Daoy (cell line): ENCODE measurements around the gene CDPF1. TPM values are rescaled to one million over a fixed set of nuclear protein-coding genes. Genes with fewer than 3 reads are reported as not detected.
"Not testable (repeated sequence)": the region's sequence is repeated elsewhere in the genome, so short reads cannot be mapped to it uniquely, and the experiment has no call there.

Source experiments
- DNase-seq: peaks from one replicate; pipeline ENCODE4 v3.0.0-alpha.2; 2015; ENCODE audit warnings: low read depth
- total RNA-seq: library from RNA; depleted of rRNA; stranded (reverse); fragments of >200 nt; shearing (Covaris generic); gene quantifications from 2 replicates; pipeline ENCODE4 v1.2.3, GENCODE V29; 2014; rRNA removed

CDPF1 gene
- total RNA-seq, 1 experiment from 2014 or later: 14.3 TPM

DNA sequence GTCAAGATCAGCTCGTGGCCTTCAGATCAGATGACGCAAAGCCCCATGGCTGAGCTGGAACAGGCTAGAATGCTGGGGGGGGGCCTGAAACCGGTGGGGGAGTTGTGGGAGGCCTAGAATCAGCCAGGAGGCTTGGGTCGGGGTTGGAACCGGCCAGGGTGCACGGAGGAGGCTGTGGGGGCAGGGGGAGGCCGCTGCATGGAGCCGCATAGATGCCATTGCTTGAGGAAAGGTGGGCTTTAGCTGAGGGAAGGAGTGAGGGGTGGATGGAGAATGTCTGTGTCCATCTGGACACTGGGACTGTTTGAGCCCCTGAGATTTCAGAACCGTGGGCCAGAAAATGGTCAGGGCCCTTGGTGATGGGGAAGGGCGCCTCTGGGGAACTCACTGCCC lies 25.2 kb downstream of the CDPF1 start:
- DNase-seq: no peak

DNA sequence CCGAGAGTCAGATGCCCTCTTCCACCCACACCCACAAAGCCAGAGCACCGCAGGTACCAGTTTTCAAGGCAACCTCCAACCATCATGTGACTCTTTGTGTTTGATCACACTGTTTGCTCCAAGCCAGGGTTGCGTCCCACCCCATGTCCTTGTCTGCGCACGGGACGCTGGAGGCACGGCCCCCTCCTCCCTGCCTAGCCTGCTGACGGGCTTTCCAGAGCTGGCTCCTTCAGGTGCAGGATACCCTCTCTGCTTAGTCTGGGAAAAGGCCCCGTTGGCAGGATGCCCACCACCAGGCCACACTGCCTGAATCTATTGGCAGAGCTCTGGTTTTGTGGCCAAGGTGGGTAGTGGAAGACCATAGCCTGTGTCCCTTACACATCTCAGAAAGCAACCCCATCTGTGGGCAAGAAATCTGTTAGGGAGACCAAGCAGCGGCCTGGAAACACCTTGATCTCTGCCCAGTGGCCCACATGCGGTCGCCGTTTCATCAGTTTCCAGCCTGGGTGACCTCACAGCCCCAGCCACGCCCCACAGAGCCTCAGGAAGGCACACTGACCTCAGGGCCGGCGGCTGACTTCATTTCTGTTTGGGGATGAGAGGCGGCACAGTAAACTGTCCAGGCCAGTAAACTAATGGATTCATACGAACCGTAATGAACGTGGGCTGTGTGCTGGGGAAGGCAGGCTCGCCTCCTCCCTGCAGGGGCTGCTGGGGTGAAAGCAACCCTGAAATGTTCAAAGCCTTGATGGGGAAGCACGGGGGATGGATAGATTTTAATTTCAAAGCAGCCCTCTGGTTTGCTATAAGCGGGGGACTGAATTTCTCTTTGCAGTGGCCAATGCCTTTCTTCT lies 25.8 kb downstream of the CDPF1 start:
- no peak for DNase-seq

DNA sequence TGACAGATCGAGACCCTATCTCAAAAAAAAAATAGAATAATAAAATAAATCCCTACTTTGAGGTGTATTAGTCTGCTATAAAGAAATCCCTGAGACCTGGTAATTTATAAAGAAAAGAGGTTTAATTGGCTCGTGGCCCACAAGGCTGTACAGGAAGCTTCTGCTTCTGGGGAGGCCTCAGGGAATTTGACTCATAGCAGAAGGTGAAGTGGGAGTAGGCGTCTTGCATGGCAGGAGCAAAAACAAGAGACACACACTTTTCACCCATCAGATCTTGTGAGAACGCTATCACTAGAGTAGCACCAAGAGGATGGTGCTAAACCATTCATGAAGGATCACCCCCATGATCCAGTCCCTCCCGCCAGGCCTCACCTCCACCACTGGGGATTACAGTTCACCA lies 29.2 kb downstream of the CDPF1 start:
- no peak for DNase-seq

DNA sequence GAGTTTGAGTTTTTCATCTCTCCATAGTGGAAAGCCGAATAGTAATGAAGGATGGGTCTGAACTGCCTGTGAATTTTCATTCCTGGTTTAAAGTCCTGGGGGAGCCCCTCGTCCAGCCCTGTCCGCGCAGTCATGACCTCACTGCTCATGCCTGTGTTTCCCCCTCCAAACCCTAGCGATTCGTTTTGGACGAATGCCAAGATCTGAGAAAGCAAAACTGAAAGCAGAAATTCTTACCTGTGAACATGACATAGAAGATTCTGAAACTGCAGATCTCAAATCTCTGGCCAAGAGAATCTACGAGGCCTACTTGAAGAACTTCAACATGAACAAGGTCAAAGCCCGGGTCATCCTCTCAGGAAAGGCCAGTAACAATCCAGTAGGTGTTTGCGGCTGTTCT lies 30.5 kb downstream of the CDPF1 start:
- no peak for DNase-seq

DNA sequence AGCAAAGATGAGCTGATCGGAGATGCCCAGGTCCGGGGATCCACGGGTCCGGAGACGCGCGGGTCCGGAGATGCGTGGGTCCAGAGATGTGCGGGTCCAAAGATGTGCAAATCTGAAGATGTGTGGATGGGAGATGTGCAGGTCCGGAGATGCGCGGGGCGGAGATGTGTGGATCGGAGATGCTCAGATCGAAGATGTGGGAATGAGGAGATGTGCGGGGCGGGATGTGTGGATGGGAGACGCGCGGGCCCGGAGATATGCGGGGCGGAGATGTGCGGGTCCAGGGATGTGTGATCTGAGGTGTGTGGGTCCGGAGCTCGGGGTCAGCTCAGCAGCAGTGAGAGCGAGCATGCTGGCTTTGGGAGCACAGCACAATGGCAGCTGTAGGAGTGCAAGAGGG lies 35.5 kb downstream of the CDPF1 start:
- DNase-seq: no peak

DNA sequence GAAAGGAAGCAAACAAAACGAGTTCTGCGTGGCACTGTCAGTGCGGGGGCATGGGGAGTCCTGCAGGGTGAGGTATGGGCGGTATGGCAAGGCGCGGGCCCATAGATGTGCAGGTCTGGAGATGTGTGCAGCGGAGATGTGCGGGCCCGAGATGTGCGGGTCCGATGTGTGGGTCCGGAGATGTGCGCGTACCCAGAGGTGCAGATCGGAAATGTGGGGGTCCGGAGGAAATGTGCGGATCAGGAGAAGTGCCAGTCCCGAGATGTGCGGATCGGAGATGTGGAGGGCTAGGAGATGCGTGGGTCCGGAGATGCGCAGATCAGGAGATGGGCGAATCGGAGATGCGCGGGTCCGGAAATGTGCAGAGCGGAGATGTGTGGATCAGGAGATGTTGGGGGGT lies 35.9 kb downstream of the CDPF1 start:
- no peak for DNase-seq

DNA sequence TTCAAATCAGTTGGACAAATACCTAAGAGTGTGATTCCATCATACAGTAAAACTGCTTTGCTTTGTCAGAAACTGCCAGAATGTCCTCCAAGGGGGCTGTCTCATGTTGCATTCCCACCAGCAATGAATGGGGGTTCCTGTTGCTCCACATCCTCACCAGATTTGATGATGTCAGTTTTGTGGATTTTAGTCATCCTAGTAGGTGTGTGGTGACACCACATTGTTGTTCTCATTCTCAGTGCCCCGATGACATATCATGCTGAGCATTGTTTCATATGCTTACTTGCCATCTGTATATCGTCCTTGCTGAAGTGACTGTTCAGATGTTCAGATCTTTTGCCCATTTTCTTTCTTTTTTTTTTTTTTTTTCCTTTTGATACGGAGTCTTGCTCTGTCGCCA lies 37.0 kb downstream of the CDPF1 start:
- no peak for DNase-seq

DNA sequence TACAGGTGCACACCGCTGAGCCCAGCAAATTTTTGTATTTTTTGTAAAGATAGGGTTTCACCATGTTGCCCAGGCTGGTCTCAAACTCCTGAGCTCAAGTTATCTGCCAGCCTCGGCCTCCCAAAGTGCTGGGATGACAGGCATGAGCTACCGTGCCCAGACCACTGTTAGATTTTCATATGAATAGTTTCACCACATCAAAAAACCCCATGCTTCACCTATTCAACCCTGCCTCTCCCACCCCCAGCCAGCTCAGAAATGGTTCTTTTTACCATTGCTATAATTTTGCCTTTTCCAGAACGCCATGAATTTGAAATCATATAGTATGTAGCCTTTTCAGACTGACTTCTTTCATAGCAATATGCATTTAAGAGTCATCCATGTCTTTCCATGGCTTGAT lies 37.9 kb downstream of the CDPF1 start:
- DNase-seq: no peak

DNA sequence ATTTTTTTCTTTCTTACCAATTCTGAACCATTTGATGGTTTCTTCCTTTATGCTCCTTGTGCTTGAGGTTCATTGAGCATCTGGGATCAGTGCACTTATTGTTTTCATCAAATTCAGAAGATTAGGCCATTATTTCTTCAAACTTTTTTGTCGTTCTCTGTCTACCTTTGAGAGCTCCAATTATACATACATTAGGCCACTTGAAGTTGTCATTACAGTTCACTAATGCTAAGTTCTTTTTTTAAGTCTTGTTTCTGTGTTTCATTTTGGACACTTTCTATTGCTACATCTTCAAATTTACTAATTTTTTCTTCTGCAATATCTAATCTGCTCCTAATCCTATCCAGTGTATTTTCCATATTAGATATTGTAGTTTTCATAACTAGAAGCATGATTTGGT lies 40.8 kb downstream of the CDPF1 start:
- DNase-seq: no peak

DNA sequence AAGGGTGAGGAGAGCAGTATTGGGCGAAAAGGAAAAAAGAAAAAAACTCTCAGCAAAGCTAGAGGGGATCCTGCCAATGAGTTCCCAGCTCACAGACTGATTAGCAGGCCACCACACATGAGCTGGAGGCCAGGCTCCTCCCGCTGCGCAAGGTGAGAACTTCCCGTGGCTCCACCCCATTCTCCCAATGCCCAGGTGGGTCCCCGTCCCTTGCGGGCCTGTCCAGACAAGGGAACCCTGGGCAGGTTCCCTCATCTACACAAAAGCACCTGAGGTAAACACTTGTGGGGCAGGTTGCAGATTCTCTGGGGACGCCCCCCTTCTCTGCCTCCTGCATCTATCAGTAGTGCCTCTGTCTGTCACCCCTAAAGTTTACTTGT lies 46.5 kb downstream of the CDPF1 start:
- DNase-seq: no peak

DNA sequence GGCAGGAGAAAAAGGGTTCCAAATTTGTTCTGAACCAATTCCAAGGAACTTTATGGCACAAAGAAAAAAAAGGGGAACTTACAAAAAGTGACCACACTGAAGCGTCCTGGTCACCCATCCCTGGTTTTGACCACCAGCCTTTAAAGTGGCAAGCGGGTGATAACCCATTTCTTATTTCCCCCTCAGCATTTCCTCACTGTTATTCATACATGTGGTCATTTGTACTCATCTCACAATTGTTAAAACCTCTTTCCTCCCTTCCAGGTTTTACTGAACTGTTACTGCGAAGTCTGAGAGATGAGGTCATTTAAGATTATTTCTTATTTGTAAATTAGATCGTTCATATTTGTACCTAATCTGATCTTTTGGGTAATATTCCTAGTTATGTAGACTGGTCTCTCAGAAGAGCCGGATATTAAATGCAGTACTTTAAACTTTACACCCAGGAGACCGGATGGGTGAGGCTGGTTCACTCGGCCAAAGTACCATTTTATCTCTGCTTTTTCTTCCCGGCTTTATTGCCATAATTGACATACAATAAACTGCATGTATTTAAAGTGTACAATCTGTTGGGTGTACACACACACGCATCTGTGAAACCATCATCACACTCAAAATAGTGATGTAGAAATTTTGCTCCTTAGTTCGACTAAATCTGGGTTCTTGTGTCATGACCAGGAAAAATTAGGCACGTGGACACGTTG lies 47.0 kb downstream of the CDPF1 start:
- no peak for DNase-seq

DNA sequence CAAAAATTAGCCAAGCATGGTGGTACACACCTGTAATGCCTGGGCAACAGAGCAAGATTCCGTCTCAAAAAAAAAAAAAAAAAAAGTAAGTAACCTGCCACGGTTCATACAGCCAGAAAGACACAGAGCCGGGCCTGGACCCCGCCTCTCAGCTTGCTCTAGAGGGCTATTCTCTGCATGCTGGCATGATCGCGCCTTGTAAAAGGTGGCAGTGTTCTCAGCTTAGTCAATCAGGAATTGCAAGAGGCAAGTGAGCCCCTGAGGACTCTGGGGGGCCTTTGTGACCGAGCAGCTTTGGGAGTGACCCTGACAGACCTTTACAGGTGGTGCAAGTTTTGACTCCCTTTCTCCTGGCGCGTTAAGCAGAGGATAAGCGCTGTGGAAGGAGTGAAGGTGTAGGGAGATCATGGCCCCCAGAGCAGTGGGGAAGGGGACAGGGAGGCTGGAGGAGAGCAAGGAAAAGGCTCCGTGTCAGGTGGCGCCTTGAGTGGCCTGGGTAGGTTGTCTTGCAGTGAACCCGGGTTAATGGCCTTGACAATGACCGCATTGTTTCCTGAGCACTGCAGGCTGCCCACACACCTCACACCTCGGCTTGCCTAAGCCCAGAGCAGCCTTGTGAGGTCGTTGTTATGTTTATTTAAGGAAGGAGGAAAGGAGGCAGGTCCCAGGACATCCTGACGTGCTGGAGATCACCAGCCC lies 48.9 kb downstream of the CDPF1 start:
- no peak for DNase-seq

DNA sequence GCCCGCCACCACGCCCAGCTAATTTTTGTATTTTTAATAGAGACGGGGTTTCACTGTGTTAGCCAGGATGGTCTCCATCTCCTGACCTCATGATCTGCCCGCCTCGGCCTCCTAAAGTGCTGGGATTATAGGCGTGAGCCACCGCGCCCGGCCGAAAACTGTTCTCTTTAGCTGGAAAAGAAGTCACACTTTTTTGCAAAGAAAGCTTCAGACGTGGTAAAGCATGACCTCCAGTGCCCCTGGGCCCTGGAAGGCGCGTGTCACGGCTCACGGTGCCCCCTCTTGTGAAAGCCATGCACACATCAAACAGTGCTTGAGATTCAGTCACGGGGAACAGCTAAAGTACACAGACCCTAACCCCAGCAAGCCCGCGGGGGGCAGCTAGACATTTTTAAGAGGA lies 51.3 kb downstream of the CDPF1 start:
- DNase-seq: not testable (repeated sequence)

DNA sequence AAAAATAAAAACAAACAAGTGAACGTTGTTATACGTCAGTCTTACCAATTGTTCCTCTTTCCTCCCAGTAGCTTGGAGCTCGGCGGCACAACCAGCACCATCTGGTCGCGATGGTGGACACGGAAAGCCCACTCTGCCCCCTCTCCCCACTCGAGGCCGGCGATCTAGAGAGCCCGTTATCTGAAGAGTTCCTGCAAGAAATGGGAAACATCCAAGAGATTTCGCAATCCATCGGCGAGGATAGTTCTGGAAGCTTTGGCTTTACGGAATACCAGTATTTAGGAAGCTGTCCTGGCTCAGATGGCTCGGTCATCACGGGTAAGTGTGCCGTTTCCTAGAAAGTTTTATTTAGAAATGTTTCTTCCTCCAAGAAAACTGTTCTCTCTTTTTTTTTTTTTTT lies 51.8 kb downstream of the CDPF1 start:
- no peak for DNase-seq

DNA sequence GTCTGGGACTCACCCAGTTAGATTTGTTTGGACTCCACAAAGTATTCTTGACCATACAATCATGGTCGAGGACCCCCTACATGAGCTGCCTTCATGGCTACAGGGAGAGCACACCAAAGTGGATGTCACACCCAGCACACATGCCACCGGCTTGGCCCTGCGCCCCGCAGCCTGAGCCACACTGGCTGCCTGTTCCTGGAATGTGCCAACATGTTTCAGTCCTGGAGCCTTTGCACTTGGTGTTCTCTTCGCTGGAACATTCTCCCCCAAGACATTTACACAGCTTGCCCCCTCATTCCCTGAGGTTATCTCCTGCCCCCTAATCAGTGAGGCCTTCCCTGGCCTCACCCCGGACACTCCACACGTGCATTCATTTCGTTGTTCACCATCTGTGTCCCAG lies 53.8 kb downstream of the CDPF1 start:
- DNase-seq: no peak

DNA sequence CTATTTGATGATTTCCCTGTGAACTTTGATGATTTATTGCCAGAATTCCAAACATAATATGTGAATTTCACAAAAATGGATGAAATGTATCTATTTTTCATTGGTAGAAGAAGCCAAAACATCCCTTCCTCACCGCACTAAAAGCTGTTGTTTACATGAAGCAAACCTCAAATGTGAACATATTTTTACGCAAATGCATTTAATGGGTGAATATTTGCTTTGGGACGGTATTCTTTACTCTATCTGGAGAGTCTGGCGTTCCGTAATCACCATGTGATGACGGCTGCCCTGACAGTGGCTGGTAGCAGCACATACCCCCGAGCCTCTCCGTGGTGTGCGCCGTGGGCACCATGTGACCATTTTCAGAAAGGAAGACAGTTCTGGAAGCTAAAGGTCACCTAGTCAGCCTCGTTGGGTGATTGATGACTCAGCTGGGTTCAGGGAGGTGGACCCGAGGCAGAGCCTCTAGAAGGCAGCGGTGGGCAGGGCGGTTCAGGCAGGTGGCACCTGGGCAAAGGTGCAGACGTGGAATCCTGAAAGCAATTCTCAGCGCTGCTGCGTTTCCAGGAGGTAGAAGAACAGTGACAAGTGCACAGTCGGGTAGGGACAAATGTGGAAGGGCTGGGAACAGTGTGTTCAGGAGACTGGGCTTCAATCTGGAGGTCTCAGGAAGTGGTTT lies 54.5 kb downstream of the CDPF1 start:
- DNase-seq: no peak

Other genes starting within 250 kb of the CDPF1 start
- gene PPARA, start 99.8 kb downstream of the CDPF1 start, total RNA-seq: 1.3 and 1.7 TPM in 2 replicates
- not detected in 2 replicates for gene PKDREJ, start 13.1 kb upstream of the CDPF1 start, total RNA-seq
- gene TTC38, start 17.7 kb upstream of the CDPF1 start, total RNA-seq: 26.2 and 30.6 TPM in 2 replicates
- gene GTSE1, start 46.6 kb upstream of the CDPF1 start, total RNA-seq: 21.1 and 27.8 TPM in 2 replicates
- 60.4 and 77.4 TPM in 2 replicates for gene TRMU, start 85.4 kb upstream of the CDPF1 start, total RNA-seq